RKO (cell line): ENCODE data around the gene CCL20.
A peak's percentile ranks its signal among the peaks of the same experiment; 100 is the strongest.

Experiments
- DNase-seq: peaks from one replicate; pipeline ENCODE4 v3.0.0-alpha.2; 2016; ENCODE audit warnings: low spot score

CCL20 gene

DNA sequence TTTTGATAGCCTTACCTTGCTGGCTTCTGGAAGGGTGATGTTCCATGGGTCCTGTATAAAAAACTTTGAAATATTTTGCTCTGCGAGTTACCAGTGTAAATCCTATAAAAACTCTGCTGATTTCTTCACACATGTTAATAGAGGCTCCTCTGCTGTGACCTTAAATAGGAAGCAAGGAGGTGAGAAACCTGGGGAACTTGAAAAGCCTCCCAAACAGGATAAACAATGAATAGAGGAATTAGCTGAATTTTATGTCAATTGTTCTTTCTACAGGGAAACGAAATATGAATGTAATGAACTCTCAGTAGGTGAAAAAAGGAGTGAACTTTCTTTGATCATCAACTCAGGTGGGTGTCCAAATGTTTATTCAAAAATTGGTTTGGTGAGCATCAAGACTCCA, 10.8 kb upstream of the CCL20 start:
- DNase-seq, result no peak

DNA sequence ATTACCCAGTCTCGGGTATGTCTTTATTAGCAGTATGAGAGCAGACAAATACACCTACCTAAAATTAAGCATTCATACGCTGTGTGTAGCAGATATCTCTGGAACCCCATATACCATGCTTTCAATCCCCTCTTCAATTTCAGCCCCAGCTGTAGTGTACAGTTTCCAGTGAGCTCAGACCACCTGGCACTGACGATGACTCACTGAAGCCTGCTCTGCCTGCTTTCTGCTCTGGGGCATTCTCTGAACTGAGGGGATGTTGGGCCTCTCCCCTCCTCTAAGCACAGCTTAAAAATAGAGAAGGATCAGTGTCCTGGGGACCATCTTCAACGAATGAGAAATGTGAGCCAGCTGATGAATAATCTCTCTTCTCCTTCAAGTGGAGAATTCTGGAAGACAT, 8.7 kb upstream of the CCL20 start:
- DNase-seq, result peak; percentile 13

DNA sequence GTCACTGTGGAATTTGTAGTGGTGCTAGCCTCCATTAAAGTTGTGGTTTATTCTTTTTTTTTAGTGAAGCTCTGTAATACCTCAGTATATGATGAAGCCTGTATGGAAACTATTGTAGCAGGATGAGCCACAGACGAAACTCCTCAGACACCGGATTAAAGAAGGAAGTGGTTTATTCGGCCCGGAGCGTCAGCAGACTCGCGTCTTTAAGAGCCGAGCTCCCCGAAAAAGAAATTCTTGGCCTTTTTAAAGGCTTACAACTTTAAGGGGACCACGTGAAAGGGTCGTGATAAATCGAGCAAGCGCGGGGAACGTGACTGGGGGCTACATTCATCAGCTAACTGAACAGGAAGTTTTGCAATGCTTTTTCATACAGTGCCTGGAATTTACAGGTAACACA, 8.1 kb upstream of the CCL20 start:
- DNase-seq, result no peak

- DNase-seq, result no peak
Measured at GRCh38 chr2:227808936-227809335, 4.7 kb upstream of the CCL20 start.

- DNase-seq, result no peak
Measured at GRCh38 chr2:227812001-227812400, 1.6 kb upstream of the CCL20 start.

DNA sequence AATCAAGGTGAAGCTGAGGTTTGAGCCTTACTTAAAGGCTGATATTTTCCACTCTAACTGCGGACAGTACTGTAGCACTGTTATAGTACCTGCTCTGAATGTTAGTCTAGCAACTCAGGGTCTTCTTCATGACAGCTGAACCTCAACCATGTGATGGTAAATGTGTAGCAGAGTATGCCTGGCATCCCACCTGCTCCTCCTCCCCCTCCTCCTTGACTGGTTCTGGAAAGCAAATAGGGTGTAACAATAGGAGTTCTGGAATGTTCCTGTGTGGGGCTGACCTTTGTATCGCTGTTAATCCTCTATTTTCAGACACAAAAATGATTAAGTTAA, 447 bp upstream of the CCL20 start:
- no peak for DNase-seq

- no peak for DNase-seq
Measured at GRCh38 chr2:227815066-227815465, 1.4 kb downstream of the CCL20 start.

GRCh38 chr2:227816507-227817294, 3.1 kb downstream of the CCL20 start:
- peak; percentile 30 for DNase-seq

- DNase-seq, result no peak
Measured at GRCh38 chr2:227817336-227817735, 3.7 kb downstream of the CCL20 start.

- peak; percentile 100 for DNase-seq
Measured at GRCh38 chr2:227817850-227818674, 4.4 kb downstream of the CCL20 start.

DNA sequence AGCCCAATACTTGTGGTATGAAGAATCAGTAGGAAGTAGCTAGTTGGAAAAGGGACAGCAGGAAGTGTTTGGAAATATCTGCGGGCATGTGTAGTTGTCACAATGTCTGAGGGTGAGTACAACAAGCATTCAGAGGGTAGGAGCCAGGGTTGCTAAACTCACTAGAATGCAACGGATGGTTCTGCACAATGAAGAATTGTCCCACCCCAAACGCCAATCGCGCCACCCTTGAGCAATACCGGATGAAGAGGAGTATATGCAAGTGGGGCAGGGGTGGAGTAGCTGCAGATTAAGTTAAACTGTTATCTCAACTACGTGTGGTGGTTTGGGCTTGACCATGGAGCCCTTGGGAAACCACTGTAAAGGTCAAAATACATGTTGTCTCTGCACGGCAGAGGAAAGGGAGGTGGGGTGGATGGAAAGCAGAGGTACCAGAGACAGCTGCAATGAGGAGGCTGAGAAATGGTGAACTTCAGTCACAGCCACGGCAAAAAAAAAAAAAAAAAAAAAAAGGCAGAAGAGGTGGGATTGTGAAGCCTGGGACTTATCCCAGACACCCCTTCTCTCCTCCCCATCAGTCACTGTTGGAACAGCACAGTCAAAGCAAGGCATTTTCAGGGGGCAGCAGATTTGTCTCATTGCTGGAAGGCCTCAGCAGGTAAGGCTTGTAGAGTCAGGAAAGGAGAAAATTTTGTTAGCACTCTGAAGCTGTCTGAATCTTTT, 5.2 kb downstream of the CCL20 start:
- DNase-seq, result no peak

- DNase-seq, result no peak
Measured at GRCh38 chr2:227819398-227819697, 5.7 kb downstream of the CCL20 start.

GRCh38 chr2:227821043-227821942, 7.7 kb downstream of the CCL20 start:
- DNase-seq, result peak; percentile 46

DNA sequence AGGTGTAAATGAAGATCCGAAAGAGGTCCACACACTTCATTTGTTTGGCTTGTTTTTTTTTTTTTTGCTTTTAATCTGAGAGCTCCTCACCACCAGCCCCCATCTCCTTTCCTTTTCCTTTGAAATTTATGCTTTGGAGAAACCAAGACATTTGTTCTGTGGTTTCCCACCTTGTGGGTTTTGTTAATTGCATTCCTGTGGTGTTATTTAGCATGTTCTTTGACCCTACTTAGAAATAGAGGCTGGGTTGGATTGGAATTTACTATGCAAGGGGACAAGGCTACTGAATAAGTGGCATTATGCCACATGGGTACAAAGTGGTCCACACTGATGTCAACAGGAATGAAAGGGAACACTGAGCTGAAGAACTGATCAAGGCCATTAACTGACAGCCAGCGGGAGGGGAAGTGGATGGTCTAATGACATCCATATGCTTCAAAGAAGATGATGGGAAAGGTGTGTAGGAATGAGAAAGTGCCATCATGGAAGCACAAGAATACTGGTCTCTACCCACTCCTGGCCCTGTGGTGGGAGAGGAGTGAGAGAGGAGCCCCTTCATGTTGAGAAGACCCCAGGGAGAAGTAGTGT, 8.9 kb downstream of the CCL20 start:
- DNase-seq, result no peak

GRCh38 chr2:227823922-227824321, 10.3 kb downstream of the CCL20 start:
- DNase-seq, result no peak

DNA sequence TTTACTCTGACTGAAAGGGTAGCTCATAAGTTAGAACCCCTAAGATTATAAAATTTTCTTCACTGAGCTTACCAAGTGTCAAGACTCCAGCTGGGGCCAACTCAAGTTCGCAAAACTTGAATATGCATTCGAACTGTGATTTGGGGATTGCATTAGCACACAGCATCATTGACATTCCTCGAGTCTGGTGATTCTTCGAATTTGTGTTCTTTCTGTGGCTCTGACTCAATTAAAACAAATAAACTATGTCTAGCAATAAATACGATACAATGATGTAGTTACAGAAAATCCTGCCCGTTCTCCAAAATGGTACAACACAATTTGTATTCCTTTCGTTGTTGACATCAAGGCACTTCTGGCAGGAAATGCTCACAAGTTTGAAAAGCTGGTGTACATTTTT, 11.1 kb downstream of the CCL20 start:
- no peak for DNase-seq

DNA sequence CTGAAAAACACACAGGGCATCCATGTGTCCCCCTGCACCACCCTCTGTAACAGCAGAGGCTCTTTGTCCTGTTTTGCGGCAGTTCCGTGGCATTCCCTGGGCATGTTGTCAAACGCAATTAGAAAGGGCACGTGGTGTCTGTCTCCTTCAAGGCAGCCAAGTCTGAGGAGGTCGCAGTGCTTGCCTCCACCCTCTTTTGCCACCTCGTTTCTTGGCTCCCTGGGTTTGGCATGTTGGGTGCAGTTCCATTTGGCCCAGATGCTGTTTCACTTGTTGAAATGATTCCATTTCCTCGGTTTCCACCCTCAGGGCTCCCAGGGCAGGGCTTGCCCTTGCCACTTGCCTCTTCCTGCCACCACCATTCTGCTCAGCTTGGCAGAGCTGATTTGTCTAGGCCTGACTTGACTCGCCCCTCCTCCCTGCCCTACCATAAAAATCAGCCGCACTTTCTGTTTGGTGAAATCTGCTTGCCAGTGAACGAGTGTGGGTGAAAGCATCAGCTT, 12.4 kb downstream of the CCL20 start:
- DNase-seq, result no peak

- DNase-seq, result no peak
Measured at GRCh38 chr2:227826563-227826962, 12.9 kb downstream of the CCL20 start.

- no peak for DNase-seq
Measured at GRCh38 chr2:227827143-227827542, 13.5 kb downstream of the CCL20 start.

DNA sequence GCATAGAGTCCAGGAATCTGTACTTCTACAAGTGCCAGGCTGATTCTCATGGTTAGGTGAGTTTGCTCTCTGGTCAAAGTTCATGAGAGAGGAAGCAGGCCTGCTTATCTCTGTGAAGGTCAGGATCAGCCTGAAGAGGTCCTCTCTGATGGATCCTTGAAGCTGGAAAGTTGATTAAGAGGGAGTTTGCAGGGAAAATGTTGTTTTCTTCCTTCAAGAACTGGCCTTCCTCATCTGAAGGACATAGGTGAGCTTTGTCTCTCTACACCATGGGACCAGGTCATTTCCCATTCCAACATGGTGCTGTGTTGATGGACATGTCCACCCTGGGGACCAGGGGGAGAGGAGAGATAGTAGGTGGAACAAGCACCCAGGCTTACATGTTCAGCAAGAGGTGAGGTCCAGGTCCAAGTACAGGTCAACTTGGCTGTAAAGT, 14.9 kb downstream of the CCL20 start:
- DNase-seq, result no peak

DNA sequence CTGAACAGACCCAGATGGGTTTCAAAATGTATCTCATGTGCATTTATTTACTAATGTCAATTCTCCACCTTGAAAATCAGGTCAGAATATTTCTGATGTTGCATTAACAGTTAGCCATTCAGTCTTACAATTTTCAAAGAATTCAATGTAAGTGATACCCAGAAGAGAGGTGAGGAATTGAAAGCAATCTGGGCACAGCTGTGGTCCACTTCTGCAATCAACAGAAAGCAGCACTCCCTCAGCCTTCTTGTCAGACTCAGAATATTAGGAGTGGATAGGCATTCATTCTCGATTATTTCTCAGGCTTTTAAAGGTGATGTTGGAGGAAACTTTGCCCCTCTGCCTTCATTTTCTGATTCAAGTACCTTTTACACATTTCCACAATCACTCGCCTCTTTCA, 15.7 kb downstream of the CCL20 start:
- DNase-seq, result no peak
